ENCODE results near the gene ZNF831. TPM values are rescaled to one million over a fixed set of nuclear protein-coding genes. Genes with fewer than 3 reads are reported as not detected.

Gene ZNF831
- total RNA-seq, 1 donor, result not detected

GRCh38 chr20:59149678-59150504 is 13.7 kb upstream of the ZNF831 start:
- TF ChIP-seq CTCF (IDR thresholded peaks at IDR 0.05; ENCODE audit: insufficient read depth, low read length), result no peak
- no peak for DNase-seq (ENCODE audit: low read depth)
- no peak overlapping the region for H3K4me3 ChIP-seq (ENCODE audit: low read depth, low read length)

GRCh38 chr20:59150821-59151251 is 12.8 kb upstream of the ZNF831 start:
- TF ChIP-seq CTCF (IDR thresholded peaks at IDR 0.05; ENCODE audit: insufficient read depth, low read length), result no peak
- H3K4me3 ChIP-seq (ENCODE audit: low read depth, low read length), result no peak overlapping the region
- no peak for DNase-seq (ENCODE audit: low read depth)

- DNase-seq (ENCODE audit: low read depth), result no peak
- H3K4me3 ChIP-seq (ENCODE audit: low read depth, low read length), result no peak overlapping the region
- TF ChIP-seq CTCF (IDR thresholded peaks at IDR 0.05; ENCODE audit: insufficient read depth, low read length), result no peak
Measured at GRCh38 chr20:59151391-59151790, 12.2 kb upstream of the ZNF831 start.

- TF ChIP-seq CTCF (IDR thresholded peaks at IDR 0.05; ENCODE audit: insufficient read depth, low read length), result no peak
- H3K4me3 ChIP-seq (ENCODE audit: low read depth, low read length), result no peak overlapping the region
- no peak for DNase-seq (ENCODE audit: low read depth)
Measured at GRCh38 chr20:59151820-59152219, 11.8 kb upstream of the ZNF831 start.

GRCh38 chr20:59152559-59153354 is 10.9 kb upstream of the ZNF831 start:
- no peak for DNase-seq (ENCODE audit: low read depth)
- H3K4me3 ChIP-seq (ENCODE audit: low read depth, low read length), result no peak overlapping the region
- TF ChIP-seq CTCF (IDR thresholded peaks at IDR 0.05; ENCODE audit: insufficient read depth, low read length), result no peak

GRCh38 chr20:59153355-59153681 is 10.3 kb upstream of the ZNF831 start:
- no peak for TF ChIP-seq CTCF (IDR thresholded peaks at IDR 0.05; ENCODE audit: insufficient read depth, low read length)
- DNase-seq (ENCODE audit: low read depth), result no peak
- no peak overlapping the region for H3K4me3 ChIP-seq (ENCODE audit: low read depth, low read length)
